Measurements from ENCODE around the gene CNNM2. TPM values are rescaled to one million over a fixed set of nuclear protein-coding genes. Genes with fewer than 3 reads are reported as not detected.
A peak's percentile ranks its signal among the peaks of the same experiment; 100 is the strongest.

CNNM2 gene
- total RNA-seq, 6 donors from 2014 or later = 6.4 to 33.5 (median 11.7) TPM

DNA sequence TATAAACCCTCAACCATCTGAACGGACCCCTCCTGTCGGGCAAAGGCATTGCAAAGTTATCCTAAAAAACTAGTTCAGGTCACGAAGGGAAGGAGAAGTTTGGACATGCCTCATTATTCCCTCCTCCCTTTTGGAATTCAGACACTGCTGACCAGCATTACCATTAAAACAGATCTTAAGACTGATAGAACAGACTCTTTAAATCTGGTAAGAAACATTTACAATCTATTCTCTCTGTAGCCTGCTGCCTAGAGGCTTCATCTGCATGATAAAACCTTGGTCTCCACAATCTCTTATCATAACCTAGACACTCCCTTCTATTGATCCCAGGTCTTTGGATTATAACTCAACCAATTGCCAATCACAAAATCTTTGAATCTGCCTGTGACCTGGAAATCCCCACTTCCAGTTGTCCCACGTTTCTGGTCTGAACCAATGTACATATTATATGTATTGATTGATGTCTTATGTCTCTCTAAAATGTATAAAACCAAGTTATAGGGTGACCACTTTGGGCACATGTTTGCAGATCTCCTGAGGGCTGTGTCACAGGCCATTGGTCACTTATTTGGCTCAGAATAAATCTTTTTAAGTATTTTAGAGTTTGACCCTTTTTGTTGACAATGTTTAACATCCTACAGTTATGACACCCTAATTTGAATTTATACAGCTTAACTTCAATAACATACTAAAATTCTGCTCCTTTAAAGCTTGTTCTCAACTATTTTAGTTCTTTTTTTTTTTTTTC is 23.5 kb upstream of the CNNM2 start:
- DNase-seq = no peak
- Histone ChIP-seq H3K9me3 (no peaks in the 10 kb centered on the region), H3K36me3 (no peaks in the 10 kb centered on the region), H3K4me3 (no peak overlapping the region), H3K27me3 (no peaks in the 10 kb centered on the region), H3K4me1 (peaks cover 0 to 3% (median 0%) of the 10 kb centered on the region in 4 donors), H3K27ac (no peak overlapping the region)
- TF ChIP-seq EP300 (IDR thresholded peaks at IDR 0.05) (no peak), POLR2A (IDR thresholded peaks at IDR 0.05) (no peak), POLR2AphosphoS5 (IDR thresholded peaks at IDR 0.05) (no peak)
- TF ChIP-seq, protein P1, sequence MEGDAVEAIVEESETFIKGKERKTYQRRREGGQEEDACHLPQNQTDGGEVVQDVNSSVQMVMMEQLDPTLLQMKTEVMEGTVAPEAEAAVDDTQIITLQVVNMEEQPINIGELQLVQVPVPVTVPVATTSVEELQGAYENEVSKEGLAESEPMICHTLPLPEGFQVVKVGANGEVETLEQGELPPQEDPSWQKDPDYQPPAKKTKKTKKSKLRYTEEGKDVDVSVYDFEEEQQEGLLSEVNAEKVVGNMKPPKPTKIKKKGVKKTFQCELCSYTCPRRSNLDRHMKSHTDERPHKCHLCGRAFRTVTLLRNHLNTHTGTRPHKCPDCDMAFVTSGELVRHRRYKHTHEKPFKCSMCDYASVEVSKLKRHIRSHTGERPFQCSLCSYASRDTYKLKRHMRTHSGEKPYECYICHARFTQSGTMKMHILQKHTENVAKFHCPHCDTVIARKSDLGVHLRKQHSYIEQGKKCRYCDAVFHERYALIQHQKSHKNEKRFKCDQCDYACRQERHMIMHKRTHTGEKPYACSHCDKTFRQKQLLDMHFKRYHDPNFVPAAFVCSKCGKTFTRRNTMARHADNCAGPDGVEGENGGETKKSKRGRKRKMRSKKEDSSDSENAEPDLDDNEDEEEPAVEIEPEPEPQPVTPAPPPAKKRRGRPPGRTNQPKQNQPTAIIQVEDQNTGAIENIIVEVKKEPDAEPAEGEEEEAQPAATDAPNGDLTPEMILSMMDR (IDR thresholded peaks at IDR 0.05) = no peak
- ATAC-seq (ENCODE audit: low FRiP score in 2 of 2) = no peak
- 87 to 90% methylated on average over 4 of the region's 4 CpGs for WGBS, 2 donors

DNA sequence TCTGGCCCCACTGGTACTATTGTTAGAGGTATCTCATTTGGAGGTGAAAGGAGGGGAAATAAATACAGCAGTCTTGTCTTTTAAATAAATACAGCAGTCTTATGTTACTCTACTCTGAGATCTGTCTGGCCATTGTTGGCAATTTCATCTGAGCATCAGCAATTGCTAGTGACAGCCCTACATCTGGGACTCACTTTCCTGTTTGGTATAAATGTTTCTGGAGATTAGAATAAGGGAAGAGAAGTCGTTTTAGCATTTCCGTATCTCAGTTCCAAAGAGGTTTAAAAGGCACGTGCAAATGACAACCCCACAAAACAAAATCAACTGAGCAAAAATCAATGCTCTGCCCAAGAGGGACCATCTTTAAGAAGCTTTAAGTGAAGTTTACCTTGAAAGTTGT is 18.1 kb upstream of the CNNM2 start:
- 61 to 64% methylated on average over 3 of the region's 3 CpGs for WGBS, 2 donors
- no peaks in the 10 kb centered on the region for H3K9me3 ChIP-seq
- H3K36me3 ChIP-seq = no peaks in the 10 kb centered on the region
- TF ChIP-seq EP300 (IDR thresholded peaks at IDR 0.05) = no peak
- no peak for TF ChIP-seq POLR2AphosphoS5 (IDR thresholded peaks at IDR 0.05)
- TF ChIP-seq, protein P1 (IDR thresholded peaks at IDR 0.05) = no peak
- TF ChIP-seq POLR2A (IDR thresholded peaks at IDR 0.05) = no peak
- no peak overlapping the region for H3K4me3 ChIP-seq
- ATAC-seq (ENCODE audit: low FRiP score in 2 of 2) (no peak), DNase-seq (no peak)
- no peaks in the 10 kb centered on the region for H3K27me3 ChIP-seq
- H3K27ac ChIP-seq = peak overlapping the region in 1 of 4 donors; percentile 2
- peaks cover 0 to 3% (median 0%) of the 10 kb centered on the region in 4 donors for H3K4me1 ChIP-seq

DNA sequence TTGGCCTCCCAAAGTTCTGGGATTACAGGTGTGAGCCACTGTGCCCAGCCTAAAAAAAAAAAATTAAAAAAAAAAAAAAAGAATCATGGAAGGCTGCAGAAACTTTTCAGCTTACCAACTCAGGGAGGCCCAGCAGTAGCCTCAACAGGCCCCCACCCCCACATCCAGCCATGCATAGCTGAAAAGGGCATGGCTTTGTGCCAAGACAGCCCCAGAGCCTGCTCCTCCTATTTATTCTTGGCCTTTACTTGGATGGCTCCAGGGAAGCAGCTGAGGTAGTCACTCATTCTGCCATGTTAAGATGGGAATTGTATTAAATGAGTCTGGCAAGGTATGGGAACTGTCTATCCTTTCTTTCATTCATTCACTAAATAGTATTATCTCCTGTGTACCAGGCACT is 13.7 kb upstream of the CNNM2 start:
- no peak overlapping the region for H3K4me3 ChIP-seq
- DNase-seq (no peak), ATAC-seq (ENCODE audit: low FRiP score in 2 of 2) (no peak)
- no peaks in the 10 kb centered on the region for H3K4me1 ChIP-seq
- H3K27ac ChIP-seq = no peak overlapping the region
- no peaks in the 10 kb centered on the region for H3K9me3 ChIP-seq
- no peaks in the 10 kb centered on the region for H3K27me3 ChIP-seq
- TF ChIP-seq, protein P1 (IDR thresholded peaks at IDR 0.05) = no peak
- TF ChIP-seq POLR2AphosphoS5 (IDR thresholded peaks at IDR 0.05) = no peak
- no peak for TF ChIP-seq EP300 (IDR thresholded peaks at IDR 0.05)
- TF ChIP-seq POLR2A (IDR thresholded peaks at IDR 0.05) = no peak
- no peaks in the 10 kb centered on the region for H3K36me3 ChIP-seq

DNA sequence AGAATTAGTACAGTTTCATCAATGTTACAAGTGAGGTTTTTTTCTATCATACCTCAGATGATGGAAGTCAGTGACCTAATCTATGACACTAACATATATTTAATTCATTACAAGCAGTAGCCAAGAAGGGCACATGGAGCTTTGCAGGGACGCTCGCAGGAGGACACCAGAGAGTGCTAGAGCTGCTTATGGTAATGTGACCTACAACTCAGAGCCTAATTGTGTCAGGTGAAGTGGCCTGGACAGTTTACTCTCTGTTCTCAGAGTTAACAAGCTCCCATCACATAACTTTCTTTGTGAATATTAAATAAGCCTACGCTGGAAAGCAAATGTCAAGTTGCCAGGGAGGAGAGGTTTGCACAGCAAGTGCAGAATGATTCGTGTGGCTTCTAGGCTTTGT is 11.6 kb upstream of the CNNM2 start:
- Histone ChIP-seq H3K4me3 (no peak overlapping the region), H3K27ac (no peak overlapping the region), H3K27me3 (no peaks in the 10 kb centered on the region), H3K9me3 (no peaks in the 10 kb centered on the region), H3K4me1 (no peaks in the 10 kb centered on the region), H3K36me3 (no peaks in the 10 kb centered on the region)
- 76 to 78% methylated on average over 4 of the region's 4 CpGs for WGBS, 2 donors
- ATAC-seq (ENCODE audit: low FRiP score in 2 of 2) (no peak), DNase-seq (no peak)
- TF ChIP-seq, protein P1 (IDR thresholded peaks at IDR 0.05) = no peak
- TF ChIP-seq POLR2AphosphoS5 (IDR thresholded peaks at IDR 0.05) = no peak
- TF ChIP-seq EP300 (IDR thresholded peaks at IDR 0.05) = no peak
- TF ChIP-seq POLR2A (IDR thresholded peaks at IDR 0.05) = no peak

DNA sequence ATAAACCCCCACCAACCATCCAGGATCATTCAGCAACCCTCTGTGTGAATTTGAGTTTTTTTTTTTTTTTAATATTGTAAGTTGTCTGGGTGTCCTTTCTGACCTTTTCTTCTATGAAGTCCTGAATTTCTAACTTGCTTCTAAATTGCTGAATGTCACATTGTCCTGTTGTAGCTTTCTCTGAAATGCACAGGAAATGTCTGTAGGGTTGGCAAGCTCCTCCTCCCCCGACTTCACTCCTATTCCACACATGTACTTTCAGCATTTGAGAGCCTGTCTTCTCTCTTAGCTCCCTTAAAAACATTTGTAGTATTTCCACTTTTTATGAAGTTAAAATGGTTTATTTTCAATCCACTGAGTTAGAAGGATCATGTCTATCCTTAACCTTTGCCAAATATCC is 3.3 kb upstream of the CNNM2 start:
- TF ChIP-seq EP300 (IDR thresholded peaks at IDR 0.05) (no peak), POLR2AphosphoS5 (IDR thresholded peaks at IDR 0.05) (no peak), POLR2A (IDR thresholded peaks at IDR 0.05) (no peak)
- TF ChIP-seq, protein P1 (IDR thresholded peaks at IDR 0.05) = no peak
- Histone ChIP-seq H3K27me3 (no peaks in the 10 kb centered on the region), H3K36me3 (no peaks in the 10 kb centered on the region), H3K4me3 (no peak overlapping the region), H3K27ac (no peak overlapping the region), H3K4me1 (peaks cover 13 to 22% (median 20%) of the 10 kb centered on the region in 4 donors), H3K9me3 (no peaks in the 10 kb centered on the region)
- DNase-seq (no peak), ATAC-seq (ENCODE audit: low FRiP score in 2 of 2) (no peak)
- WGBS, 2 donors = 52 to 60% methylated on average over 1 of the region's 1 CpG
